Body of pancreas (tissue), 4 donors: ENCODE measurements around the gene RBMS3.

Experiments used
- CTCF ChIP-seq, 7 experiments: fragments of 450-650 bp in 4 of 7; fragments of 200-600 bp in 3 of 7; sonication (generic) in 3 of 7; IDR thresholded peaks; one replicate each; pipeline ENCODE4 v1.5.1; 2016 to 2019; ENCODE audit warnings: antibody characterized with exemption in 7 of 7
- POLR2A ChIP-seq, 3 donors: fragments of 450-650 bp; IDR thresholded peaks; one replicate each; pipeline ENCODE4 v1.6.1; 2016; ENCODE audit warnings: antibody characterized with exemption in 3 of 3, mild to moderate bottlenecking in 2 of 3

- TF ChIP-seq CTCF (IDR thresholded peaks at IDR 0.05), result no peak
- no peak for TF ChIP-seq POLR2A (IDR thresholded peaks at IDR 0.05)
Measured at GRCh38 chr3:29319798-29320197, 38.9 kb downstream of the RBMS3 start.
